Ishikawa (cell line): ENCODE measurements around the gene ADAMTS16.

Source experiments
- EP300 ChIP-seq: IDR thresholded peaks from 2 replicates; pipeline ENCODE4 v1.6.1; 2012; ENCODE audit warnings: borderline replicate concordance
- FOXM1 ChIP-seq: IDR thresholded peaks from 2 replicates; pipeline ENCODE4 v1.6.1; 2012; ENCODE audit warnings: low read depth, borderline replicate concordance
- REST ChIP-seq: IDR thresholded peaks from 2 replicates; pipeline ENCODE4 v1.6.1; 2012; ENCODE audit warnings: low read depth, mild to moderate bottlenecking
- USF1 ChIP-seq: IDR thresholded peaks from 2 replicates; pipeline ENCODE4 v1.6.1; 2012
- YY1 ChIP-seq: IDR thresholded peaks from 2 replicates; pipeline ENCODE4 v1.6.1; 2012; ENCODE audit warnings: low read depth

- no peak for TF ChIP-seq USF1
- no peak for TF ChIP-seq REST
- no peak for TF ChIP-seq FOXM1
- no peak for TF ChIP-seq EP300
- TF ChIP-seq YY1 = no peak
Observed at GRCh38 chr5:5104550-5104949, 35.6 kb upstream of the ADAMTS16 start.
